Measurements from ENCODE around the gene ATN1. TPM values are rescaled to one million over a fixed set of nuclear protein-coding genes. Genes with fewer than 3 reads are reported as not detected.

The ATN1 gene
- total RNA-seq, 1 donor from 2014 or later: 149 TPM

GRCh38 chr12:6945613-6946012 lies 17.9 kb downstream of the ATN1 start:
- Histone ChIP-seq H3K27ac (peak overlapping the region; percentile 60), H3K36me3 (peaks cover 13% of the 10 kb centered on the region), H3K4me3 (peak overlapping the region; percentile 39), H3K9me3 (no peaks in the 10 kb centered on the region), H3K4me1 (peaks cover 50% of the 10 kb centered on the region), H3K27me3 (no peaks in the 10 kb centered on the region)
- TF ChIP-seq CTCF (IDR thresholded peaks at IDR 0.05): no peak
- ATAC-seq (no peak), DNase-seq (no peak)
- intact Hi-C loops (cut with DNase I): loop anchor here (10.0 kb wide), 1 partner anchor 159 kb away; the partner anchor contains the start of gene C1RL

GRCh38 chr12:6946033-6946919 lies 18.5 kb downstream of the ATN1 start:
- no peak for TF ChIP-seq CTCF (IDR thresholded peaks at IDR 0.05)
- Histone ChIP-seq H3K27me3 (no peaks in the 10 kb centered on the region), H3K4me3 (peak overlapping the region; percentile 39), H3K27ac (peak overlapping the region; percentile 60), H3K4me1 (peaks cover 53% of the 10 kb centered on the region), H3K36me3 (peaks cover 6% of the 10 kb centered on the region), H3K9me3 (no peaks in the 10 kb centered on the region)
- ATAC-seq (peak; percentile 82), DNase-seq (peak; percentile 97)
- intact Hi-C loops (cut with DNase I): loop anchor here (10.0 kb wide), 1 partner anchor 159 kb away; the partner anchor contains the start of gene C1RL

DNA sequence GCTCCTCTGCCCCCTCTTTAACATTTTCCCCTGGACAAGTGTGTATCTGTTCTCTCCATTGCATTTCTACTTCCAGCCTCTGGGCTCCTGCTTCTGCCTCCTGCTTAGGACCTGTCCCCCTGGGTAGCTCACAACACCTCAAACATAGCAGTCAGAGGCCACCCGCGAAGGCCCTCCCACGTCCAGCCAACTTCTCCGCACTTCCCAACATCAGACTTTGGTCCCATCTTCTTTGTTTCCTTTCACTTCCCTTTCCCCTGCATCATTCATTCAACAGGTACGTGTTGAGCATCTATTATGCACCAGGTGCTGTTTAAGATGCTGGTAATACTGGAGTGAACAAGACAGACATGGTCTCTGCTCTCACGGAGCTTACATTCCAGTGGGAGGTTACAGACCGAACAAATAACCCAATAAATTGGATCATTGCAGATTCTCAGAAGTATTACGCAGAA lies 19.2 kb downstream of the ATN1 start:
- ATAC-seq: no peak
- TF ChIP-seq CTCF (IDR thresholded peaks at IDR 0.05): no peak
- H3K27ac ChIP-seq: peak overlapping the region; percentile 60
- H3K4me1 ChIP-seq: peaks cover 53% of the 10 kb centered on the region
- no peak for DNase-seq
- no peaks in the 10 kb centered on the region for H3K9me3 ChIP-seq
- H3K36me3 ChIP-seq: no peaks in the 10 kb centered on the region
- no peaks in the 10 kb centered on the region for H3K27me3 ChIP-seq
- H3K4me3 ChIP-seq: peak overlapping the region; percentile 39
- intact Hi-C loops (cut with DNase I): loop anchor here (10.0 kb wide), 1 partner anchor 158 kb away; the partner anchor contains the start of gene C1RL

DNA sequence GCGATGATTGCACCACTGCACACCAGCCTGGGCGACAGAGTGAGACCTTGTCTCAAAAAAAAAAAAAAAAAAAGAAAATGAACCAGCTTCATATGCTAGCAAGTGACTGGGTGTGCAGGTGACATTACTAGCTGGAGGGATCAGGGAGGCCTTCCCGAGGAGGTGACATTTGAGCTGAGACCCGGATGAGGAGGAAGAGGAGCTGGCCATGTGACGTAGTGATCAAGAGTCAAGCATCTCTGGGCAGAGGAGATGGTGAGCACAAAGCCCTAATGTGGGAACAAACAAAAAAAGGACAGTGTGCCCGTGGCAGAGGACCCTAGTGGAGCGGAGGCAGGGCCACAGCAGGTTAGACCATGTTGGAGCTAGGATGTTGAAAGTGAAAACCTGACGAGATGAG lies 19.9 kb downstream of the ATN1 start:
- intact Hi-C loops (cut with DNase I): loop anchor here (10.0 kb wide), 1 partner anchor 157 kb away; the partner anchor contains the start of gene C1RL

More for the DNA sequence above, 19.9 kb downstream of the ATN1 start:
- H3K27me3 ChIP-seq: no peaks in the 10 kb centered on the region
- ATAC-seq (no peak), DNase-seq (peak; percentile 40)
- no peak overlapping the region for H3K4me3 ChIP-seq
- no peaks in the 10 kb centered on the region for H3K9me3 ChIP-seq
- no peak overlapping the region for H3K27ac ChIP-seq
- no peak for TF ChIP-seq CTCF (IDR thresholded peaks at IDR 0.05)
- no peaks in the 10 kb centered on the region for H3K36me3 ChIP-seq
- peaks cover 50% of the 10 kb centered on the region for H3K4me1 ChIP-seq
